ENCODE results near the gene SLC66A1. TPM values are rescaled to one million over a fixed set of nuclear protein-coding genes. Genes with fewer than 3 reads are reported as not detected.

SLC66A1 gene
- total and polyA plus RNA-seq, 9 donors, result 2.4 to 15.2 (median 10.4) TPM

- TF ChIP-seq POLR2A (IDR thresholded peaks at IDR 0.05) (no peak), CTCF (IDR thresholded peaks at IDR 0.05) (no peak), EP300 (IDR thresholded peaks at IDR 0.05) (no peak)
- 84 to 89% (median 88%) methylated on average over 7 of the region's 7 CpGs for WGBS, 3 donors
- DNase-seq, result no peak
- intact Hi-C loops (cut with DNase I), result no loop called here
- no peak overlapping the region for H3K4me3 ChIP-seq
- H3K4me1 ChIP-seq (ENCODE audit: insufficient read depth), result peaks cover 14% of the 10 kb centered on the region
- H3K27me3 ChIP-seq, result no peaks in the 10 kb centered on the region
- H3K36me3 ChIP-seq, result no peaks in the 10 kb centered on the region
- no peak overlapping the region for H3K27ac ChIP-seq
- H3K9me3 ChIP-seq, result no peaks in the 10 kb centered on the region
Observed at GRCh38 chr1:19310061-19310460, 2.1 kb upstream of the SLC66A1 start.

- H3K27me3 ChIP-seq, result no peaks in the 10 kb centered on the region
- H3K36me3 ChIP-seq, result no peaks in the 10 kb centered on the region
- peaks cover 14% of the 10 kb centered on the region for H3K4me1 ChIP-seq (ENCODE audit: insufficient read depth)
- H3K27ac ChIP-seq, result peak overlapping the region in 1 of 2 donors; percentile 13
- TF ChIP-seq EP300 (IDR thresholded peaks at IDR 0.05), result no peak
- TF ChIP-seq POLR2A (IDR thresholded peaks at IDR 0.05), result no peak
- no peak for TF ChIP-seq CTCF (IDR thresholded peaks at IDR 0.05)
- DNase-seq, result peak in 1 of 5 donors; percentile 33
- H3K4me3 ChIP-seq, result peak overlapping the region; percentile 87
- intact Hi-C loops (cut with DNase I), result no loop called here
- no peaks in the 10 kb centered on the region for H3K9me3 ChIP-seq
- 28 to 38% (median 35%) methylated on average over 13 of the region's 13 CpGs for WGBS, 3 donors
Observed at GRCh38 chr1:19310720-19311502, 1.2 kb upstream of the SLC66A1 start.

- Histone ChIP-seq H3K27ac (peak overlapping the region; percentile 13 to 74), H3K9me3 (no peaks in the 10 kb centered on the region), H3K36me3 (no peaks in the 10 kb centered on the region), H3K4me1 (ENCODE audit: insufficient read depth) (peaks cover 14% of the 10 kb centered on the region), H3K4me3 (peak overlapping the region; percentile 87), H3K27me3 (no peaks in the 10 kb centered on the region)
- DNase-seq, result peak in 2 of 5 donors; percentile 41 to 56
- TF ChIP-seq CTCF (IDR thresholded peaks at IDR 0.05) (no peak), EP300 (IDR thresholded peaks at IDR 0.05) (no peak), POLR2A (IDR thresholded peaks at IDR 0.05) (no peak)
- intact Hi-C loops (cut with DNase I), result no loop called here
- 0% methylated on average over 29 of the region's 29 CpGs for WGBS, 3 donors
Observed at GRCh38 chr1:19311503-19311930, 609 bp upstream of the SLC66A1 start.

- 39 to 41% (median 40%) methylated on average over 20 of the region's 20 CpGs for WGBS, 3 donors
- H3K4me1 ChIP-seq (ENCODE audit: insufficient read depth), result peaks cover 14% of the 10 kb centered on the region
Observed at GRCh38 chr1:19312782-19313635, 883 bp downstream of the SLC66A1 start.

More at GRCh38 chr1:19312782-19313635, 883 bp downstream of the SLC66A1 start:
- Histone ChIP-seq H3K27ac (peak overlapping the region; percentile 64 to 74), H3K9me3 (no peaks in the 10 kb centered on the region), H3K27me3 (no peaks in the 10 kb centered on the region), H3K4me3 (peak overlapping the region; percentile 87), H3K36me3 (no peaks in the 10 kb centered on the region)
- no peak for DNase-seq
- intact Hi-C loops (cut with DNase I), result no loop called here
- no peak for TF ChIP-seq CTCF (IDR thresholded peaks at IDR 0.05)
- no peak for TF ChIP-seq POLR2A (IDR thresholded peaks at IDR 0.05)
- no peak for TF ChIP-seq EP300 (IDR thresholded peaks at IDR 0.05)
